Stimulated activated CD8-positive, alpha-beta memory T cell treated with anti-CD3 and anti-CD28 coated beads, Interleukin-7, amount 100 ng/mL, for 4 hours (primary cell): Measurements from ENCODE around the gene NUP43.
"Not testable (repeated sequence)": the region's sequence is repeated elsewhere in the genome, so short reads cannot be mapped to it uniquely, and the experiment has no call there.

ENCODE experiments used
- DNase-seq, 2 donors: peaks; one replicate each; pipeline ENCODE4 v3.0.0-alpha.2; 2020; ENCODE audit warnings: low read depth in 2 of 2

NUP43 gene

GRCh38 chr6:149694921-149695320, 51.4 kb downstream of the NUP43 start:
- no peak for DNase-seq

GRCh38 chr6:149691201-149691600, 55.1 kb downstream of the NUP43 start:
- no peak for DNase-seq

GRCh38 chr6:149686230-149686629, 60.1 kb downstream of the NUP43 start:
- no peak for DNase-seq

- no peak for DNase-seq
Observed at GRCh38 chr6:149683256-149683859, 63.0 kb downstream of the NUP43 start.

GRCh38 chr6:149681845-149682244, 64.5 kb downstream of the NUP43 start:
- not testable (repeated sequence) for DNase-seq

- no peak for DNase-seq
Observed at GRCh38 chr6:149681209-149681608, 65.1 kb downstream of the NUP43 start.

- no peak for DNase-seq
Observed at GRCh38 chr6:149680503-149680902, 65.8 kb downstream of the NUP43 start.
